ENCODE data around the gene FGD4. TPM values are rescaled to one million over a fixed set of nuclear protein-coding genes. Genes with fewer than 3 reads are reported as not detected.

The FGD4 gene
- total RNA-seq, 1 experiment from 2014 or later, result 37.4 TPM

- no peak for TF ChIP-seq CTCF (IDR thresholded peaks at IDR 0.05; ENCODE audit: unreplicated experiment)
- Mint-ChIP-seq H3K4me1 (ENCODE audit: low read depth, unreplicated experiment) (peaks cover 32% of the 10 kb centered on the region), H3K27me3 (ENCODE audit: unreplicated experiment) (no peaks in the 10 kb centered on the region), H3K4me3 (ENCODE audit: low read depth, unreplicated experiment) (no peak overlapping the region), H3K36me3 (ENCODE audit: insufficient read depth, unreplicated experiment) (peaks cover 11% of the 10 kb centered on the region), H3K27ac (ENCODE audit: unreplicated experiment) (no peak overlapping the region), H3K9me3 (ENCODE audit: low read depth, unreplicated experiment) (peaks cover 2% of the 10 kb centered on the region)
- DNase-seq, result no peak
- intact Hi-C loops (cut with micrococcal nuclease; ENCODE audit: unreplicated experiment), result loop anchor here (5.0 kb wide), 1 partner anchor 57 kb away; no protein-coding TSS in a partner anchor
- CTCF ChIA-PET, result no interaction called here
- BruUV-seq (replicated peaks), result no TSS peak
Measured at GRCh38 chr12:32475724-32476123, 76.4 kb downstream of the FGD4 start.

- H3K36me3 Mint-ChIP-seq (ENCODE audit: insufficient read depth, unreplicated experiment), result peaks cover 11% of the 10 kb centered on the region
- H3K27ac Mint-ChIP-seq (ENCODE audit: unreplicated experiment), result no peak overlapping the region
- no peak for TF ChIP-seq CTCF (IDR thresholded peaks at IDR 0.05; ENCODE audit: unreplicated experiment)
- peaks cover 25% of the 10 kb centered on the region for H3K4me1 Mint-ChIP-seq (ENCODE audit: low read depth, unreplicated experiment)
- DNase-seq, result no peak
- BruUV-seq (replicated peaks), result no TSS peak
- H3K4me3 Mint-ChIP-seq (ENCODE audit: low read depth, unreplicated experiment), result no peak overlapping the region
- intact Hi-C loops (cut with micrococcal nuclease; ENCODE audit: unreplicated experiment), result loop anchor here (5.0 kb wide), 1 partner anchor 56 kb away; no protein-coding TSS in a partner anchor
- H3K27me3 Mint-ChIP-seq (ENCODE audit: unreplicated experiment), result no peaks in the 10 kb centered on the region
- CTCF ChIA-PET, result interaction anchor here (0.5 kb wide), 1 partner anchor 8 kb away, joined by 4 read pairs; no protein-coding TSS in a partner anchor
- peaks cover 2% of the 10 kb centered on the region for H3K9me3 Mint-ChIP-seq (ENCODE audit: low read depth, unreplicated experiment)
Measured at GRCh38 chr12:32476446-32476845, 77.1 kb downstream of the FGD4 start.

GRCh38 chr12:32477714-32478113 lies 78.4 kb downstream of the FGD4 start:
- BruUV-seq (replicated peaks), result no TSS peak
- Mint-ChIP-seq H3K4me3 (ENCODE audit: low read depth, unreplicated experiment) (no peak overlapping the region), H3K9me3 (ENCODE audit: low read depth, unreplicated experiment) (peaks cover 2% of the 10 kb centered on the region), H3K4me1 (ENCODE audit: low read depth, unreplicated experiment) (peaks cover 21% of the 10 kb centered on the region), H3K27ac (ENCODE audit: unreplicated experiment) (peak overlapping the region; percentile 10), H3K36me3 (ENCODE audit: insufficient read depth, unreplicated experiment) (peaks cover 11% of the 10 kb centered on the region), H3K27me3 (ENCODE audit: unreplicated experiment) (no peaks in the 10 kb centered on the region)
- CTCF ChIA-PET, result no interaction called here
- DNase-seq, result no peak
- TF ChIP-seq CTCF (IDR thresholded peaks at IDR 0.05; ENCODE audit: unreplicated experiment), result no peak
- intact Hi-C loops (cut with micrococcal nuclease; ENCODE audit: unreplicated experiment), result loop anchor here (5.0 kb wide), 1 partner anchor 55 kb away; no protein-coding TSS in a partner anchor

- H3K27ac Mint-ChIP-seq (ENCODE audit: unreplicated experiment), result peak overlapping the region; percentile 89
- CTCF ChIA-PET, result interaction anchor here (1.2 kb wide), 1 partner anchor 10 kb away, joined by 3 read pairs; no protein-coding TSS in a partner anchor
- peaks cover 2% of the 10 kb centered on the region for H3K9me3 Mint-ChIP-seq (ENCODE audit: low read depth, unreplicated experiment)
- peak overlapping the region; percentile 44 for H3K4me3 Mint-ChIP-seq (ENCODE audit: low read depth, unreplicated experiment)
- DNase-seq, result no peak
- peaks cover 11% of the 10 kb centered on the region for H3K36me3 Mint-ChIP-seq (ENCODE audit: insufficient read depth, unreplicated experiment)
- intact Hi-C loops (cut with micrococcal nuclease; ENCODE audit: unreplicated experiment), result loop anchor here (5.0 kb wide), 1 partner anchor 54 kb away; no protein-coding TSS in a partner anchor
- peaks cover 21% of the 10 kb centered on the region for H3K4me1 Mint-ChIP-seq (ENCODE audit: low read depth, unreplicated experiment)
- no TSS peak for BruUV-seq (replicated peaks)
- no peaks in the 10 kb centered on the region for H3K27me3 Mint-ChIP-seq (ENCODE audit: unreplicated experiment)
- no peak for TF ChIP-seq CTCF (IDR thresholded peaks at IDR 0.05; ENCODE audit: unreplicated experiment)
Measured at GRCh38 chr12:32478166-32478565, 78.8 kb downstream of the FGD4 start.
